ENCODE data around the gene RNF151. TPM values are rescaled to one million over a fixed set of nuclear protein-coding genes. Genes with fewer than 3 reads are reported as not detected.
"Not testable (repeated sequence)": the region's sequence is repeated elsewhere in the genome, so short reads cannot be mapped to it uniquely, and the experiment has no call there.

RNF151 gene
- total RNA-seq, 1 experiment from 2014 or later, result not detected

DNA sequence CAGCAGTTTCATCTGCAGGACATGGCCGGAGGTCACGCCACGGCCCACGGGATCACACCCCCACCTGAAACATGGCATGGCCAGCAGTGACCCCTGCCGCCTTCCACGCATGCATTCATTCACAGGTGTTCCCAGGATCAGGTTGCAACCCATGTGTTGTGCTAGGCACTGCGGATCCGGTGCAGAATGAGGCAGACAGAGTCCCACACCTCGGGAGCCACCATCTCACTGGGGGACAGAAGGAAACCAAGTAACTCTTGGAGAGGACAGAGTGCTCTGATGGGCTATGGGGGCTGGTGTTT, 19.3 kb upstream of the RNF151 start:
- Histone ChIP-seq H3K27me3 (ENCODE audit: low read length) (no peaks in the 10 kb centered on the region), H3K4me3 (ENCODE audit: low read length) (no peak overlapping the region), H3K4me2 (ENCODE audit: low read depth, low read length, poor library complexity, severe bottlenecking) (no peak overlapping the region), H3K4me1 (ENCODE audit: low read length) (peaks cover 11% of the 10 kb centered on the region), H3K9ac (ENCODE audit: low read length) (no peak overlapping the region), H3K79me2 (ENCODE audit: low read length) (no peaks in the 10 kb centered on the region), H3K36me3 (ENCODE audit: insufficient read depth, low read length) (no peaks in the 10 kb centered on the region), H2AFZ (ENCODE audit: low read length) (no peak overlapping the region), H3K27ac (ENCODE audit: low read length) (no peak overlapping the region), H3K9me3 (ENCODE audit: low read length) (no peaks in the 10 kb centered on the region), H4K20me1 (ENCODE audit: insufficient read depth, low read depth, low read length) (no peaks in the 10 kb centered on the region; the same call in 1 of the 2 replicates), H3K9me2 (replicated peaks; ENCODE audit: insufficient read depth, low read length) (no peaks in the 10 kb centered on the region)
- no peak for DNase-seq

DNA sequence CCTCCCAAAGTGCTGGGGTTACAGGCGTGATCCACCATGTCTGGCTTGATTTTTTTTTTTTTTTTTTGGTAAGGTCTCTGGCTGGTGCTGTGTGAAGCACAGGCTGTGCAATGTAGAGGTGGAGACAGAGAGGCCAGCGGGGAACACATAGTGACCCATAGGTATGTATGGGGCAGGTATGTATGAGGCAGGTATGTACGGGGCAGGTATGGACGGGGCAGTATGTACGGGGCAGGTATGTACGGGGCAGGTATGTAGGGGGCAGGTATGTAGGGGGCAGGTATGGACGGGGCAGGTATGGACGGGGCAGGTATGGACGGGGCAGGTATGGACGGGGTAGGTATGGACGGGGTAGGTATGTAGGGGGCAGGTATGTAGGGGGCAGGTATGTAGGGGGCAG, 17.1 kb upstream of the RNF151 start:
- Histone ChIP-seq H3K9me2 (replicated peaks; ENCODE audit: insufficient read depth, low read length) (no peaks in the 10 kb centered on the region), H3K36me3 (ENCODE audit: insufficient read depth, low read length) (no peaks in the 10 kb centered on the region), H3K79me2 (ENCODE audit: low read length) (no peaks in the 10 kb centered on the region), H3K27ac (ENCODE audit: low read length) (no peak overlapping the region), H3K4me3 (ENCODE audit: low read length) (no peak overlapping the region), H3K9ac (ENCODE audit: low read length) (no peak overlapping the region), H3K9me3 (ENCODE audit: low read length) (no peaks in the 10 kb centered on the region), H3K4me2 (ENCODE audit: low read depth, low read length, poor library complexity, severe bottlenecking) (no peak overlapping the region), H3K27me3 (ENCODE audit: low read length) (no peaks in the 10 kb centered on the region), H3K4me1 (ENCODE audit: low read length) (no peaks in the 10 kb centered on the region), H4K20me1 (ENCODE audit: insufficient read depth, low read depth, low read length) (no peaks in the 10 kb centered on the region), H2AFZ (ENCODE audit: low read length) (no peak overlapping the region)
- DNase-seq, result no peak

DNA sequence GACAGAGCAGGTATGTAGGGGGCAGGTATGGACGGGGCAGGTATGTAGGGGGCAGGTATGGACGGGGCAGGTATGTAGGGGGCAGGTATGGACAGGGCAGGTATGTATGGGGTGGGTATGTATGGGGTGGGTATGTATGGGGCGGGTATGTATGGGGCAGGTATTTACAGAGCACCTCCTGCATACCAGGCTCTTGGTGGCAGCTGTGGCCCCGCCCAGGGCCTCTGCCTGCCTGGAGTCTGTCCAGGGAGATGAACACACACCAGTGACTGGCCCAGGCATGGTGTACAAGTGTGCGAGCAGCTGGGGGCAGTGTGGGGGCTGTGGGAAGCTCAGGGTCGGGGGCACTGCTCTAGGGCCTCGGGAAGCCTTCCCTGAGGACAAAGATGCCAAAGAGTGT, 16.6 kb upstream of the RNF151 start:
- Histone ChIP-seq H2AFZ (ENCODE audit: low read length) (no peak overlapping the region), H4K20me1 (ENCODE audit: insufficient read depth, low read depth, low read length) (no peaks in the 10 kb centered on the region), H3K9ac (ENCODE audit: low read length) (no peak overlapping the region), H3K4me3 (ENCODE audit: low read length) (no peak overlapping the region), H3K27me3 (ENCODE audit: low read length) (no peaks in the 10 kb centered on the region), H3K36me3 (ENCODE audit: insufficient read depth, low read length) (no peaks in the 10 kb centered on the region), H3K4me2 (ENCODE audit: low read depth, low read length, poor library complexity, severe bottlenecking) (no peak overlapping the region), H3K9me2 (replicated peaks; ENCODE audit: insufficient read depth, low read length) (no peaks in the 10 kb centered on the region), H3K79me2 (ENCODE audit: low read length) (no peaks in the 10 kb centered on the region), H3K27ac (ENCODE audit: low read length) (no peak overlapping the region), H3K9me3 (ENCODE audit: low read length) (no peaks in the 10 kb centered on the region), H3K4me1 (ENCODE audit: low read length) (no peaks in the 10 kb centered on the region)
- no peak for DNase-seq

DNA sequence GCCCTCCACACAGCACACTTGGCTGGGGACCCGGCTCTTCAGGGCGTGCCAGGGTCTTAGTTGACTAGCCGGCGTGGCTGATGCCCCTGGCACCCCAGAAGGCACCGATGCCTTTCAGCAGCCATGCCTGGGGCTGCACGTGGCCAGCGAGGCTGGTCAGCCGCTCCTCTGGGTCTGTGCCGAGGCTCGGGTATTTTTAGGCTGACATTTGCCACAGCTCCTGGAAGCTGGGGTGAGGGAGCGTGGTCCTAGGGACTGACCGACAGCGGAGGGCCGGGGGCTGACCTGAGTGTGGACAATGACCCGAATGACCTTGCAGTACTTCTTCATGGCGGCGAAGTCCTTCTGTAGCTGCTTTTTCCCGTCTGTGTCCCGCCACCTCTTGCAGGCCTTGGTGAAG, 16.1 kb upstream of the RNF151 start:
- no peaks in the 10 kb centered on the region for H3K36me3 ChIP-seq (ENCODE audit: insufficient read depth, low read length)
- no peaks in the 10 kb centered on the region for H3K79me2 ChIP-seq (ENCODE audit: low read length)
- H3K4me3 ChIP-seq (ENCODE audit: low read length), result no peak overlapping the region
- H3K4me1 ChIP-seq (ENCODE audit: low read length), result no peaks in the 10 kb centered on the region
- H3K9ac ChIP-seq (ENCODE audit: low read length), result no peak overlapping the region
- no peak overlapping the region for H2AFZ ChIP-seq (ENCODE audit: low read length)
- no peaks in the 10 kb centered on the region for H3K27me3 ChIP-seq (ENCODE audit: low read length)
- H3K9me2 ChIP-seq (replicated peaks; ENCODE audit: insufficient read depth, low read length), result no peaks in the 10 kb centered on the region
- no peaks in the 10 kb centered on the region for H3K9me3 ChIP-seq (ENCODE audit: low read length)
- H3K27ac ChIP-seq (ENCODE audit: low read length), result no peak overlapping the region
- no peaks in the 10 kb centered on the region for H4K20me1 ChIP-seq (ENCODE audit: insufficient read depth, low read depth, low read length)
- no peak for DNase-seq
- no peak overlapping the region for H3K4me2 ChIP-seq (ENCODE audit: low read depth, low read length, poor library complexity, severe bottlenecking)

DNA sequence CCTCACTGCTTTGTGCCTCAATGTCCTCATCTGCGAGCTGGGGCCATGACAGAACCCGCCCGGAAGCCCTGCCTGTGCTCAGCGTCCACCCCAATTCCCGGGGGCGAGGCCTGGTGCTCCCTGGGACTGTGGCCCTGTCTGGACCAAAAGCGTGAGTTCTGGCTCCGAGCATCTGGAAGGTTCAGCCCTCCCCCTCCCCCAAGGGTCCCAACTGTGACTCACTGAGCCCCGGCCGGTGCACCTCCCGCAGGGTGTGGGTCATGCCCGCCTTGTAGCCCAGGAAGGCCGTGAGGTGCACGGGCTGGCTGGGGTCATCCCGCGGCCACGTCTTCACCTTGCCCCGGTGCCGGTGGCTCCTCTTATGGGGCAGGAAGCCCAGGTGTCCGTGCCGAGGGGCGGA, 12.9 kb upstream of the RNF151 start:
- no peak overlapping the region for H3K9ac ChIP-seq (ENCODE audit: low read length)
- DNase-seq, result no peak
- no peak overlapping the region for H3K4me2 ChIP-seq (ENCODE audit: low read depth, low read length, poor library complexity, severe bottlenecking)

DNA sequence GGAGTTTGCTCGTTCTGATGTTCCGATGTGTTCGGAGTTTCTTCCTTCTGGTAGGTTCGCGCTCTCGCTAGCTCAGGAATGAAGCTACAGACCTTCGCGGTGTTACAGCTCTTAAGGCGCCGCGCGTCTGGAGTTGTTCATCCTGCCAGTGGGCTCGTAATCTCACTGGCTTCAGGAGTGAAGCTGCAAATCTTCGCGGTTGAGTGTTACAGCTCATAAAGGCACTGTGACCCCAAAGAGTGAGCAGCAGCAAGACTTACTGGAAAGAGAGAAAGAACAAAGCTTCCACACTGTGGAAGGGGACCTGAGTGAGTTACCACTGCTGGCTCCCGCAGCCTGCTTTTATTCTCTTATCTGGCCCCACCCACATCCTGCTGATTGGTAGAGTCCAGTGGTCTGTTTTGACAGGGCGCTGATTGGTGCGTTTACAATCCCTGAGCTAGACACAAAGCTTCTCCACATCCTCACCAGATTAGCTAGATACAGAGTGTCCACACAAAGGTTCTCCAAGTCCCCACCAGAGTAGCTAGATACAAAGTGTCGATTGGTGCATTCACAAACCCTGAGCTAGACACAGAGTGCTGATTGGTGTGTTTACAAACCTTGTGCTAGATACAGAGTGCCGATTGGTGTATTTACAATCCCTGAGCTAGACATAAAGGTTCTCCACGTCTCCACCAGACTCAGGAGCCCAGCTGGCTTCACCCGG, 9.1 kb upstream of the RNF151 start:
- peaks cover 12% of the 10 kb centered on the region for H3K79me2 ChIP-seq (ENCODE audit: low read length)
- peaks cover 28% of the 10 kb centered on the region for H3K4me1 ChIP-seq (ENCODE audit: low read length)
- not testable (repeated sequence) for H3K9me2 ChIP-seq (replicated peaks; ENCODE audit: insufficient read depth, low read length); H3K4me2 ChIP-seq (ENCODE audit: low read depth, low read length, poor library complexity, severe bottlenecking); H2AFZ ChIP-seq (ENCODE audit: low read length); DNase-seq; H3K27ac ChIP-seq (ENCODE audit: low read length); H3K27me3 ChIP-seq (ENCODE audit: low read length); H3K9ac ChIP-seq (ENCODE audit: low read length); H3K36me3 ChIP-seq (ENCODE audit: insufficient read depth, low read length); H3K4me3 ChIP-seq (ENCODE audit: low read length); H4K20me1 ChIP-seq (ENCODE audit: insufficient read depth, low read depth, low read length); H3K9me3 ChIP-seq (ENCODE audit: low read length)

More for the DNA sequence above, 12.9 kb upstream of the RNF151 start:
- no peak overlapping the region for H3K27ac ChIP-seq (ENCODE audit: low read length)
- H2AFZ ChIP-seq (ENCODE audit: low read length), result no peak overlapping the region
- no peaks in the 10 kb centered on the region for H3K9me3 ChIP-seq (ENCODE audit: low read length)
- H3K79me2 ChIP-seq (ENCODE audit: low read length), result no peaks in the 10 kb centered on the region
- no peaks in the 10 kb centered on the region for H4K20me1 ChIP-seq (ENCODE audit: insufficient read depth, low read depth, low read length)
- no peaks in the 10 kb centered on the region for H3K27me3 ChIP-seq (ENCODE audit: low read length)
- H3K4me1 ChIP-seq (ENCODE audit: low read length), result no peaks in the 10 kb centered on the region; the same call in 1 of the 2 replicates
- no peaks in the 10 kb centered on the region for H3K9me2 ChIP-seq (replicated peaks; ENCODE audit: insufficient read depth, low read length)
- H3K36me3 ChIP-seq (ENCODE audit: insufficient read depth, low read length), result no peaks in the 10 kb centered on the region
- no peak overlapping the region for H3K4me3 ChIP-seq (ENCODE audit: low read length)

DNA sequence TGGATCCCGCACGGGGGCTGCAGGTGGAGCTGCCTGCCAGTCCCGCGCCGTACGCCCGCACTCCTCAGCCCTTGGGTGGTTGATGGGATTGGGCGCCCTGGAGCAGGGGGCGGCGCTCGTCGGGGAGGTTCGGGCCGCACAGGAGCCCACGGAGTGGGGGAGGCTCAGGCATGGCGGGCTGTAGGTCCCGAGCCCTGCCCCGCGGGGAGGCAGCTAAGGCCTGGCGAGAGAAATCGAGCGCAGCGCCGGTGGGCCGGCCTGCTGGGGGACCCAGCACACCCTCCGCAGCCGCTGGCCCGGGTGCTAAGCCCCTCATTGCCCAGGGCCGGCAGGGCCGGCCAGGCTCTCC, 8.5 kb upstream of the RNF151 start:
- not testable (repeated sequence) for H3K27ac ChIP-seq (ENCODE audit: low read length); H4K20me1 ChIP-seq (ENCODE audit: insufficient read depth, low read depth, low read length); H2AFZ ChIP-seq (ENCODE audit: low read length); H3K4me3 ChIP-seq (ENCODE audit: low read length); H3K27me3 ChIP-seq (ENCODE audit: low read length); H3K4me2 ChIP-seq (ENCODE audit: low read depth, low read length, poor library complexity, severe bottlenecking); H3K9ac ChIP-seq (ENCODE audit: low read length); DNase-seq; H3K9me2 ChIP-seq (replicated peaks; ENCODE audit: insufficient read depth, low read length); H3K9me3 ChIP-seq (ENCODE audit: low read length)
- peaks cover 16% of the 10 kb centered on the region for H3K79me2 ChIP-seq (ENCODE audit: low read length)
- H3K4me1 ChIP-seq (ENCODE audit: low read length), result peaks cover 33% of the 10 kb centered on the region
- H3K36me3 ChIP-seq (ENCODE audit: insufficient read depth, low read length), result peaks cover 11% of the 10 kb centered on the region

DNA sequence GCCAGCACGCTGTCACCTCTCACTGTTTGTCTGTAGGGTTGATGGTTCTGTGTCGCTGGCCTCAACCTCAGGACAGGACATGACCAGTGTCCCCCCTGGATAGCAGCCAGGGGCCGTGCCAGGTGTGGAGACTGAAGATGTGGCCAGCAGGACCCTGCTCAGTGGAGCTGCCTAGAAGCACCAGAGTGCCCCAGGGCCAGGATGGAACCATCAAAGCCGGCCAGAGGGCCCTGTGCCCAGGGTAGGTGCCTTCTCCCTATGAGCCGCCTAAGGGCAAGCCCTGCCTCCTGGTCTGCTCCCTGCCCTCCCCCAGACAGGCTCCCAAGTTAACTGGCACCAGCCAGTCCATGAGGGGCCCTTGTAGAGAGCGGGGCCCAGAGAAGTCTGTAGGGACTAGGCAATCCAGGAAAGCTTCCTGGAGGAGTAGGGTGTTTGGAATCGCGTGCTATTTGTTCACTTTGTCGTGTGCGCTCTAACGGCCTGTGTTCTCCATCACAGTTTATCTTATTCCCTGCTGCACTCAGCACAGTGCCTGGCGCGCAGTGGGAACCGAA, 7.9 kb upstream of the RNF151 start:
- H3K4me3 ChIP-seq (ENCODE audit: low read length), result no peak overlapping the region; the same call in 1 of the 2 replicates
- H3K9me3 ChIP-seq (ENCODE audit: low read length), result no peaks in the 10 kb centered on the region
- H3K27ac ChIP-seq (ENCODE audit: low read length), result no peak overlapping the region
- no peaks in the 10 kb centered on the region for H3K9me2 ChIP-seq (replicated peaks; ENCODE audit: insufficient read depth, low read length)
- peak overlapping the region; percentile 23 for H3K4me2 ChIP-seq (ENCODE audit: low read depth, low read length, poor library complexity, severe bottlenecking)
- no peak for DNase-seq
- peaks cover 12% of the 10 kb centered on the region for H4K20me1 ChIP-seq (ENCODE audit: insufficient read depth, low read depth, low read length)
- peaks cover 17% of the 10 kb centered on the region for H3K36me3 ChIP-seq (ENCODE audit: insufficient read depth, low read length)
- H3K9ac ChIP-seq (ENCODE audit: low read length), result peak overlapping the region; percentile 41
- peaks cover 23% of the 10 kb centered on the region for H3K79me2 ChIP-seq (ENCODE audit: low read length)
- H3K27me3 ChIP-seq (ENCODE audit: low read length), result no peaks in the 10 kb centered on the region
- H2AFZ ChIP-seq (ENCODE audit: low read length), result peak overlapping the region; percentile 72; the same call in 1 of the 2 replicates
- H3K4me1 ChIP-seq (ENCODE audit: low read length), result peaks cover 40% of the 10 kb centered on the region

All from Karpas-422 (cell line).